Measurements from ENCODE around the gene CDK5.

GRCh38 chr7:151074817-151075661 is 17.3 kb upstream of the CDK5 start:
- TF ChIP-seq CTCF (IDR thresholded peaks at IDR 0.05): no peak
- TF ChIP-seq POLR2A (IDR thresholded peaks at IDR 0.05): no peak
- TF ChIP-seq POLR2AphosphoS5 (IDR thresholded peaks at IDR 0.05): no peak

Data from prostate gland (tissue), 2 donors.